Esophagus squamous epithelium (tissue), 5 donors: Measurements from ENCODE around the gene GPR156. TPM values are rescaled to one million over a fixed set of nuclear protein-coding genes. Genes with fewer than 3 reads are reported as not detected.

Experiments
- DNase-seq: peaks from one replicate; lab custom pipeline; 2025; lab: John Stamatoyannopoulos, UW
- H3K27ac ChIP-seq, 4 donors: fragments of 200-600 bp; sonication (generic); one replicate each; pipeline ENCODE4 v1.5.1; 2016 to 2019; ENCODE audit warnings: mild to moderate bottlenecking in 1 of 4
- H3K27me3 ChIP-seq, 4 donors: fragments of 200-600 bp; sonication (generic); 1 replicate in 3 of 4; 2 replicates in 1 of 4; pipeline versions ENCODE4 v1.5.1 to v1.6.0; 2017 to 2021; ENCODE audit warnings: antibody characterized with exemption in 1 of 4
- H3K36me3 ChIP-seq, 3 donors: fragments of 200-600 bp; sonication (generic); one replicate each; pipeline ENCODE4 v1.5.1; 2016 to 2019
- H3K4me1 ChIP-seq, 3 donors: fragments of 200-600 bp; sonication (generic); one replicate each; pipeline ENCODE4 v1.5.1; 2017 to 2019
- H3K4me3 ChIP-seq, 4 donors: fragments of 200-600 bp; sonication (generic); 1 replicate in 3 of 4; 2 replicates in 1 of 4; pipeline ENCODE4 v1.5.1; 2016 to 2019; ENCODE audit warnings: mild to moderate bottlenecking in 2 of 4, moderate library complexity in 1 of 4
- H3K9me3 ChIP-seq, 3 donors: fragments of 200-600 bp; sonication (generic); one replicate each; pipeline ENCODE4 v1.5.1; 2016 to 2019
- POLR2A ChIP-seq, 4 donors: fragments of 450-650 bp; IDR thresholded peaks; one replicate each; pipeline ENCODE4 v1.6.1; 2017; ENCODE audit warnings: antibody characterized with exemption in 4 of 4, mild to moderate bottlenecking in 4 of 4, moderate library complexity in 3 of 4
- WGBS, 2 donors: methylation state at CpG; one replicate each; pipeline ENCODE4 v1.1.5; 2018; 5-methylcytosine and 5-hydroxymethylcytosine counted together
- intact Hi-C: fragments of 100-400 bp; cut with DNase I; formaldehyde crosslinking; loops from one replicate; pipeline ENCODE4 v1.15.0; 2022
- total RNA-seq, 4 donors: library from RNA; depleted of rRNA; stranded (reverse); fragments of >200 nt; gene quantifications; one replicate each; pipeline ENCODE4 v1.1.0, GENCODE V29; 2016
- TF ChIP-seq, protein P1 (sequence below), 6 experiments: fragments of 450-650 bp in 4 of 6; fragments of 200-600 bp in 2 of 6; sonication (generic) in 2 of 6; IDR thresholded peaks; one replicate each; pipeline ENCODE4 v1.5.1; 2016 to 2019; ENCODE audit warnings: antibody characterized with exemption in 6 of 6, mild to moderate bottlenecking in 4 of 6, moderate library complexity in 4 of 6
- donor health status: DM: yes; HTN: yes; CAD: no.

Gene GPR156
- total RNA-seq, 4 donors from 2014 or later = 0.19 to 0.94 (median 0.57) TPM; not detected in 1

GRCh38 chr3:120200493-120201235 is 84.4 kb downstream of the GPR156 start:
- 89 to 93% methylated on average over 6 of the region's 6 CpGs for WGBS, 2 donors
- Histone ChIP-seq H3K4me1 (peaks cover 0 to 14% (median 5%) of the 10 kb centered on the region in 3 donors), H3K36me3 (no peaks in the 10 kb centered on the region), H3K27ac (no peak overlapping the region), H3K27me3 (no peaks in the 10 kb centered on the region), H3K4me3 (no peak overlapping the region), H3K9me3 (no peaks in the 10 kb centered on the region)
- TF ChIP-seq POLR2A (IDR thresholded peaks at IDR 0.05) = no peak
- TF ChIP-seq, protein P1, sequence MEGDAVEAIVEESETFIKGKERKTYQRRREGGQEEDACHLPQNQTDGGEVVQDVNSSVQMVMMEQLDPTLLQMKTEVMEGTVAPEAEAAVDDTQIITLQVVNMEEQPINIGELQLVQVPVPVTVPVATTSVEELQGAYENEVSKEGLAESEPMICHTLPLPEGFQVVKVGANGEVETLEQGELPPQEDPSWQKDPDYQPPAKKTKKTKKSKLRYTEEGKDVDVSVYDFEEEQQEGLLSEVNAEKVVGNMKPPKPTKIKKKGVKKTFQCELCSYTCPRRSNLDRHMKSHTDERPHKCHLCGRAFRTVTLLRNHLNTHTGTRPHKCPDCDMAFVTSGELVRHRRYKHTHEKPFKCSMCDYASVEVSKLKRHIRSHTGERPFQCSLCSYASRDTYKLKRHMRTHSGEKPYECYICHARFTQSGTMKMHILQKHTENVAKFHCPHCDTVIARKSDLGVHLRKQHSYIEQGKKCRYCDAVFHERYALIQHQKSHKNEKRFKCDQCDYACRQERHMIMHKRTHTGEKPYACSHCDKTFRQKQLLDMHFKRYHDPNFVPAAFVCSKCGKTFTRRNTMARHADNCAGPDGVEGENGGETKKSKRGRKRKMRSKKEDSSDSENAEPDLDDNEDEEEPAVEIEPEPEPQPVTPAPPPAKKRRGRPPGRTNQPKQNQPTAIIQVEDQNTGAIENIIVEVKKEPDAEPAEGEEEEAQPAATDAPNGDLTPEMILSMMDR (IDR thresholded peaks at IDR 0.05) = no peak
- intact Hi-C loops = no loop called here
- DNase-seq = no peak

DNA sequence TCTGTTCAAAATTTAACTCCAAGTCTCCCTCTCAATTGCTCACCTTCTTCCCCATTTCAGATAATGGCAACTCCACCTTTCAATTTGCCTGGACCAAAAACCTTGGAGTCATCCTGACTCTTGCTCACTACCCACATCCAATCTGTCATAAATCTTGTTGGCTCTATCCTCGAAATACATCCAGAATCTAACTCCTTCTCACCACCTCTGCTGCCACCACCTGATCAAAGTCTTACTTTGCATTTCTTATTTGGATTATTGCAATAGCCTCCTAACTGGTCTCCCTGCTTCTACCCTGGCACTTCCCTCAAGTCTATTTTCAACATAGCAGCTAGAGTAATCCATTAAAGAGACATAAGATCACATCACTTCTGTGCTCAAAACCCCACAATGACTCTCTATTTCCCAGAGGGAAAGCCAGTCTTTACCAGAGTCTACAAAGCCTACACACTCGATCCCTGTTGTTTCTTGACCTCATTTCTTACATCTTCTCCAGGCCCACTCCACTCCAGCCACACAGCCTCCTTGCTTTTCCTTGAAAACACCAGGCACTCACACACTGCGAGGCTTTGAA is 86.6 kb downstream of the GPR156 start:
- WGBS, 2 donors = 55 to 62% methylated on average over 3 of the region's 3 CpGs
- intact Hi-C loops = no loop called here
- H3K4me3 ChIP-seq = no peak overlapping the region
- H3K36me3 ChIP-seq = no peaks in the 10 kb centered on the region
- H3K4me1 ChIP-seq = peaks cover 0 to 10% (median 5%) of the 10 kb centered on the region in 3 donors
- H3K27me3 ChIP-seq = no peaks in the 10 kb centered on the region
- no peak overlapping the region for H3K27ac ChIP-seq
- TF ChIP-seq POLR2A (IDR thresholded peaks at IDR 0.05) = no peak
- TF ChIP-seq, protein P1 (IDR thresholded peaks at IDR 0.05) = peak in 4 of 6 experiments; percentile 5 to 39 (median 18)
- no peak for DNase-seq
- no peaks in the 10 kb centered on the region for H3K9me3 ChIP-seq

GRCh38 chr3:120196812-120197211 is 88.2 kb downstream of the GPR156 start:
- no peaks in the 10 kb centered on the region for H3K9me3 ChIP-seq
- 27 to 33% methylated on average over 2 of the region's 2 CpGs for WGBS, 2 donors
- H3K36me3 ChIP-seq = no peaks in the 10 kb centered on the region
- no peaks in the 10 kb centered on the region for H3K27me3 ChIP-seq
- intact Hi-C loops = no loop called here
- H3K4me3 ChIP-seq = no peak overlapping the region
- no peak overlapping the region for H3K27ac ChIP-seq
- DNase-seq = no peak
- no peaks in the 10 kb centered on the region for H3K4me1 ChIP-seq
- TF ChIP-seq, protein P1 (IDR thresholded peaks at IDR 0.05) = no peak
- TF ChIP-seq POLR2A (IDR thresholded peaks at IDR 0.05) = no peak

DNA sequence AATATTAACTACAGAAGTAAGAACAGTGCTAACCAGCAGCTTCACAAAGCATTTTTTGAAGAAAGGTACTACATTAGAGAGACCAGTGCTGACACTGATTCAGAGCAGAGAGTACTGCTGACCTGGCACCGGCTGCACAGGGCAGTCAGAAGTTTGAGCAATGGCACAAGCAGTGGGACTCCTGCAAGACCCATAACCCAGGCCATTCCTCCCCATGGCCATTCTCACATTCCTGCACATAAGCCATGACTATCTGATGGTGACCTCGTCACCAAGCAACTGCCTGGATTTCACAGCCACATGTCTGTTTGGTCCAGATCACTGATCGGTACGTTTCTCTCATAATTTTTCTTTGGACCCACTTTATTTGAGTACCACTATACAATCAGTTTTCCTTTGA is 88.7 kb downstream of the GPR156 start:
- WGBS, 2 donors = 84 to 86% methylated on average over 4 of the region's 4 CpGs

GRCh38 chr3:120193554-120193953 is 91.5 kb downstream of the GPR156 start:
- no peak overlapping the region for H3K4me3 ChIP-seq
- no peaks in the 10 kb centered on the region for H3K27me3 ChIP-seq
- TF ChIP-seq, protein P1 (IDR thresholded peaks at IDR 0.05) = no peak
- TF ChIP-seq POLR2A (IDR thresholded peaks at IDR 0.05) = no peak
- no peaks in the 10 kb centered on the region for H3K36me3 ChIP-seq
- no peak for DNase-seq
- intact Hi-C loops = no loop called here
- no peaks in the 10 kb centered on the region for H3K4me1 ChIP-seq
- H3K27ac ChIP-seq = no peak overlapping the region
- H3K9me3 ChIP-seq = no peaks in the 10 kb centered on the region

More for the DNA sequence above, 88.7 kb downstream of the GPR156 start:
- intact Hi-C loops = no loop called here
- Histone ChIP-seq H3K9me3 (no peaks in the 10 kb centered on the region), H3K4me3 (no peak overlapping the region), H3K4me1 (no peaks in the 10 kb centered on the region), H3K36me3 (no peaks in the 10 kb centered on the region), H3K27me3 (no peaks in the 10 kb centered on the region), H3K27ac (no peak overlapping the region)
- TF ChIP-seq, protein P1 (IDR thresholded peaks at IDR 0.05) = no peak
- TF ChIP-seq POLR2A (IDR thresholded peaks at IDR 0.05) = no peak
- DNase-seq = no peak
